Ascending aorta (tissue), 2 donors: ENCODE data around the gene TTC39A. TPM values are rescaled to one million over a fixed set of nuclear protein-coding genes. Genes with fewer than 3 reads are reported as not detected.

Source experiments
- DNase-seq, 2 donors: peaks; one replicate each; pipeline ENCODE4 v3.0.0-alpha.2; 2019; ENCODE audit warnings: low spot score in 2 of 2
- H3K27ac ChIP-seq, 2 donors: fragments of 200-600 bp; sonication (generic); one replicate each; pipeline ENCODE4 v1.5.1; 2016 to 2017; ENCODE audit warnings: mild to moderate bottlenecking in 1 of 2
- H3K27me3 ChIP-seq: fragments of 200-600 bp; sonication (generic); one replicate; pipeline ENCODE4 v1.5.1; 2017
- H3K36me3 ChIP-seq, 2 donors: fragments of 200-600 bp; sonication (generic); one replicate each; pipeline ENCODE4 v1.5.1; 2016
- H3K4me1 ChIP-seq, 2 donors: fragments of 200-600 bp; sonication (generic); one replicate each; pipeline ENCODE4 v1.5.1; 2016 to 2017; ENCODE audit warnings: mild to moderate bottlenecking in 1 of 2
- H3K4me3 ChIP-seq, 2 donors: fragments of 200-600 bp; sonication (generic); one replicate each; pipeline ENCODE4 v1.5.1; 2016 to 2017; ENCODE audit warnings: mild to moderate bottlenecking in 1 of 2
- H3K9me3 ChIP-seq, 2 donors: fragments of 200-600 bp; sonication (generic); one replicate each; pipeline ENCODE4 v1.5.1; 2016
- intact Hi-C: fragments of 100-400 bp; cut with DNase I; formaldehyde crosslinking; loops from one replicate; pipeline ENCODE4 v1.15.1; 2023
- total RNA-seq: library from RNA; depleted of rRNA; stranded (reverse); fragments of >200 nt; gene quantifications from one replicate; pipeline ENCODE4 v1.1.0, GENCODE V29; 2016
- TF ChIP-seq, protein P1 (sequence below), 3 experiments: fragments of 200-600 bp in 2 of 3; fragments of 450-650 bp in 1 of 3; sonication (generic) in 2 of 3; IDR thresholded peaks; one replicate each; pipeline ENCODE4 v1.5.1; 2016 to 2019; ENCODE audit warnings: antibody characterized with exemption in 3 of 3, mild to moderate bottlenecking in 1 of 3, moderate library complexity in 1 of 3

TTC39A gene
- total RNA-seq, 1 donor from 2014 or later, result not detected

GRCh38 chr1:51313268-51313852 is 17.0 kb downstream of the TTC39A start:
- TF ChIP-seq, protein P1, sequence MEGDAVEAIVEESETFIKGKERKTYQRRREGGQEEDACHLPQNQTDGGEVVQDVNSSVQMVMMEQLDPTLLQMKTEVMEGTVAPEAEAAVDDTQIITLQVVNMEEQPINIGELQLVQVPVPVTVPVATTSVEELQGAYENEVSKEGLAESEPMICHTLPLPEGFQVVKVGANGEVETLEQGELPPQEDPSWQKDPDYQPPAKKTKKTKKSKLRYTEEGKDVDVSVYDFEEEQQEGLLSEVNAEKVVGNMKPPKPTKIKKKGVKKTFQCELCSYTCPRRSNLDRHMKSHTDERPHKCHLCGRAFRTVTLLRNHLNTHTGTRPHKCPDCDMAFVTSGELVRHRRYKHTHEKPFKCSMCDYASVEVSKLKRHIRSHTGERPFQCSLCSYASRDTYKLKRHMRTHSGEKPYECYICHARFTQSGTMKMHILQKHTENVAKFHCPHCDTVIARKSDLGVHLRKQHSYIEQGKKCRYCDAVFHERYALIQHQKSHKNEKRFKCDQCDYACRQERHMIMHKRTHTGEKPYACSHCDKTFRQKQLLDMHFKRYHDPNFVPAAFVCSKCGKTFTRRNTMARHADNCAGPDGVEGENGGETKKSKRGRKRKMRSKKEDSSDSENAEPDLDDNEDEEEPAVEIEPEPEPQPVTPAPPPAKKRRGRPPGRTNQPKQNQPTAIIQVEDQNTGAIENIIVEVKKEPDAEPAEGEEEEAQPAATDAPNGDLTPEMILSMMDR (IDR thresholded peaks at IDR 0.05), result peak in 1 of 3 experiments; percentile 5
- intact Hi-C loops, result no loop called here
- Histone ChIP-seq H3K9me3 (no peaks in the 10 kb centered on the region), H3K27me3 (no peaks in the 10 kb centered on the region), H3K4me1 (peaks cover 2 to 3% of the 10 kb centered on the region in 2 donors), H3K36me3 (no peaks in the 10 kb centered on the region), H3K27ac (peak overlapping the region in 1 of 2 donors; percentile 32), H3K4me3 (no peak overlapping the region)
- no peak for DNase-seq

GRCh38 chr1:51312718-51313117 is 17.6 kb downstream of the TTC39A start:
- Histone ChIP-seq H3K27me3 (no peaks in the 10 kb centered on the region), H3K27ac (no peak overlapping the region), H3K9me3 (no peaks in the 10 kb centered on the region), H3K4me3 (no peak overlapping the region), H3K4me1 (peaks cover 2 to 3% of the 10 kb centered on the region in 2 donors), H3K36me3 (no peaks in the 10 kb centered on the region)
- DNase-seq, result no peak
- TF ChIP-seq, protein P1 (IDR thresholded peaks at IDR 0.05), result no peak
- intact Hi-C loops, result no loop called here

GRCh38 chr1:51311826-51312225 is 18.5 kb downstream of the TTC39A start:
- TF ChIP-seq, protein P1 (IDR thresholded peaks at IDR 0.05), result no peak
- H3K4me1 ChIP-seq, result peaks cover 2 to 3% of the 10 kb centered on the region in 2 donors
- H3K9me3 ChIP-seq, result no peaks in the 10 kb centered on the region
- no peaks in the 10 kb centered on the region for H3K36me3 ChIP-seq
- H3K27me3 ChIP-seq, result no peaks in the 10 kb centered on the region
- no peak overlapping the region for H3K27ac ChIP-seq
- DNase-seq, result no peak
- no peak overlapping the region for H3K4me3 ChIP-seq
- intact Hi-C loops, result no loop called here

- Histone ChIP-seq H3K27me3 (no peaks in the 10 kb centered on the region), H3K36me3 (no peaks in the 10 kb centered on the region), H3K27ac (no peak overlapping the region), H3K4me1 (peaks cover 2 to 3% of the 10 kb centered on the region in 2 donors), H3K9me3 (no peaks in the 10 kb centered on the region), H3K4me3 (no peak overlapping the region)
- TF ChIP-seq, protein P1 (IDR thresholded peaks at IDR 0.05), result no peak
- DNase-seq, result no peak
- intact Hi-C loops, result no loop called here
Observed at GRCh38 chr1:51310871-51311613, 19.3 kb downstream of the TTC39A start.

GRCh38 chr1:51309291-51309690 is 21.1 kb downstream of the TTC39A start:
- Histone ChIP-seq H3K9me3 (no peaks in the 10 kb centered on the region), H3K27ac (no peak overlapping the region), H3K36me3 (no peaks in the 10 kb centered on the region), H3K4me1 (peaks cover 2 to 3% of the 10 kb centered on the region in 2 donors), H3K4me3 (no peak overlapping the region), H3K27me3 (no peaks in the 10 kb centered on the region)
- intact Hi-C loops, result no loop called here
- TF ChIP-seq, protein P1 (IDR thresholded peaks at IDR 0.05), result peak in 1 of 3 experiments; percentile 13
- DNase-seq, result no peak
